Endothelial cell (in vitro differentiated cells): Measurements from ENCODE around the gene UBA1. TPM values are rescaled to one million over a fixed set of nuclear protein-coding genes. Genes with fewer than 3 reads are reported as not detected.

Source experiments
- DNase-seq: peaks from one replicate; pipeline ENCODE4 v3.0.0; 2021; ENCODE audit warnings: low spot score
- H3K27ac Mint-ChIP-seq: one replicate; pipeline ENCODE4 v1.8.0; 2021; ENCODE audit warnings: mixed read lengths, inconsistent platforms; ENCODE audit not compliant: unreplicated experiment
- H3K27me3 Mint-ChIP-seq: one replicate; pipeline ENCODE4 v1.8.0; 2021; ENCODE audit warnings: mild to moderate bottlenecking, moderate library complexity, mixed read lengths, inconsistent platforms; ENCODE audit not compliant: unreplicated experiment
- H3K36me3 Mint-ChIP-seq: one replicate; pipeline ENCODE4 v1.8.0; 2021; ENCODE audit warnings: mild to moderate bottlenecking, low read depth, mixed read lengths, inconsistent platforms; ENCODE audit not compliant: unreplicated experiment
- H3K4me1 Mint-ChIP-seq: one replicate; pipeline ENCODE4 v1.8.0; 2021; ENCODE audit warnings: mild to moderate bottlenecking, mixed read lengths, inconsistent platforms; ENCODE audit not compliant: unreplicated experiment
- H3K4me3 Mint-ChIP-seq: one replicate; pipeline ENCODE4 v1.8.0; 2021; ENCODE audit warnings: mild to moderate bottlenecking, mixed read lengths, inconsistent platforms; ENCODE audit not compliant: unreplicated experiment
- H3K9me3 Mint-ChIP-seq: one replicate; pipeline ENCODE4 v1.8.0; 2021; ENCODE audit warnings: mixed read lengths, inconsistent platforms; ENCODE audit not compliant: unreplicated experiment
- total RNA-seq: library from RNA; stranded (reverse); fragmentation: NEBNext Ultra II Directional; extraction: Animal tissue kit (Norgen Biotek cat#: 25700); gene quantifications from one replicate; pipeline ENCODE4 v1.2.1, GENCODE V29; 2021; ENCODE audit not compliant: unreplicated experiment
- TF ChIP-seq, protein P1 (sequence below): fragments of 200-600 bp; sonication (generic); IDR thresholded peaks from one replicate; pipeline ENCODE4 v1.5.0; 2021; ENCODE audit warnings: antibody characterized with exemption; ENCODE audit not compliant: unreplicated experiment

The UBA1 gene
- total RNA-seq, 1 donor from 2014 or later = 246 TPM

DNA sequence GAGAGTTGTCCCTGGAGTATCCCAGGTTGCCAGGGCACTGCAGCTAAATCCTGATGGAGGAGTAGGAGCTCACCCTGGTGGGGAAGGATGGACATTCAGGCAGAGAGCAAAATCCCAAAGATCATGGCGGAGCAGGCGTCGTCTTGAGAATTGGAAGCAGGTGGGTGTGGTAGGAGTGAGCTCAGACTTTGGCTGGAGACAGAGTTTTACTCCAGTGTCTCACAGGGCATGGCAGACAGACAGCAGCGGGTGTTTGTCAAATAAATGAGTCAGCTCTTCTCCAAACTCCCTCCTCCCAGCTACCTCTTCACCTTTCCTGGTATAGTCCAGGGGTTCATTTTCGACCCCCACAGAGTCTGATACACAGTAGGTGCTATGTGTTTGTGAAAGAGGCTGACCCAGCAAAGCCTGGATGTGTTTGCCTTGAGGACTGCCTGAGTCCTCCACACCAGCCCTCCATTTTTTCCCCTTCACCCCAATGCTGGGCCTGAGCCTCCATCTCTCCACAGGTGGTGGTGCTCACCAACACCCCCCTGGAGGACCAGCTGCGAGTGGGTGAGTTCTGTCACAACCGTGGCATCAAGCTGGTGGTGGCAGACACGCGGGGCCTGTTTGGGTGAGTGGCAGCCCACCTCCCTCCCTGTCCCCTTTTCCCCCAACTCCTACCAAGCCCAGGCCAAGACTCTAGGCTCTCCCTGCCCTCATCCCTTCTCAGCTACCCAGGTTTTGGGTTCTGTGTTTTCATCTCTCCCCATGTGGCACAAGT lies 6.9 kb downstream of the UBA1 start:
- TF ChIP-seq, protein P1, sequence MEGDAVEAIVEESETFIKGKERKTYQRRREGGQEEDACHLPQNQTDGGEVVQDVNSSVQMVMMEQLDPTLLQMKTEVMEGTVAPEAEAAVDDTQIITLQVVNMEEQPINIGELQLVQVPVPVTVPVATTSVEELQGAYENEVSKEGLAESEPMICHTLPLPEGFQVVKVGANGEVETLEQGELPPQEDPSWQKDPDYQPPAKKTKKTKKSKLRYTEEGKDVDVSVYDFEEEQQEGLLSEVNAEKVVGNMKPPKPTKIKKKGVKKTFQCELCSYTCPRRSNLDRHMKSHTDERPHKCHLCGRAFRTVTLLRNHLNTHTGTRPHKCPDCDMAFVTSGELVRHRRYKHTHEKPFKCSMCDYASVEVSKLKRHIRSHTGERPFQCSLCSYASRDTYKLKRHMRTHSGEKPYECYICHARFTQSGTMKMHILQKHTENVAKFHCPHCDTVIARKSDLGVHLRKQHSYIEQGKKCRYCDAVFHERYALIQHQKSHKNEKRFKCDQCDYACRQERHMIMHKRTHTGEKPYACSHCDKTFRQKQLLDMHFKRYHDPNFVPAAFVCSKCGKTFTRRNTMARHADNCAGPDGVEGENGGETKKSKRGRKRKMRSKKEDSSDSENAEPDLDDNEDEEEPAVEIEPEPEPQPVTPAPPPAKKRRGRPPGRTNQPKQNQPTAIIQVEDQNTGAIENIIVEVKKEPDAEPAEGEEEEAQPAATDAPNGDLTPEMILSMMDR = no peak
- Mint-ChIP-seq H3K36me3 (peaks cover 26% of the 10 kb centered on the region), H3K4me3 (no peak overlapping the region), H3K27ac (no peak overlapping the region), H3K27me3 (peaks cover 3% of the 10 kb centered on the region), H3K4me1 (peaks cover 12% of the 10 kb centered on the region), H3K9me3 (no peaks in the 10 kb centered on the region)
- no peak for DNase-seq

DNA sequence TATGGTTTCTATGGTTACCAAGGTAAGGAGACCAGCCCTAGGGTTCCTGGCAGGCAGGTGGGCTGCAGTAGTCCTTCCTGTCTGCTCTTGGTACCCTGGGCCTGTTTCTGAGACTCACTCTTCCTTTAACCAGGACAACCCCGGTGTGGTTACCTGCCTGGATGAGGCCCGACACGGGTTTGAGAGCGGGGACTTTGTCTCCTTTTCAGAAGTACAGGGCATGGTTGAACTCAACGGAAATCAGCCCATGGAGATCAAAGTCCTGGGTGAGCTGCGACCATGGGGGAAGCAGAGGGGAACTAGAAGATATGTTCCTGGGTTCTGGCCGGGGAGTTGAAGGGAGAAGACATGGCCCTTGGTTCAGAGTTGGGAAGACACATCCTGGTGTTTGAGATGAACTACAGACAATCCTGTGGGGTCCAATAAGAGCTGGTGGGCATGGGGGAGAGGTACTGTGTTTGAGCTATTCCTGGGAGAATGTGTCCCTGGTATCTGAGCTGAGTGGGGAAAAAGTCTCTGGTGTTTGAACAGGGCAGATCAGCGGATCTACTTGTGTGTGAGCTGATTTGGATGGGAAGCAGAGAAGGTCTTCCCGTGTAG lies 7.8 kb downstream of the UBA1 start:
- H3K27ac Mint-ChIP-seq = no peak overlapping the region
- peaks cover 19% of the 10 kb centered on the region for H3K36me3 Mint-ChIP-seq
- DNase-seq = no peak
- H3K27me3 Mint-ChIP-seq = peaks cover 1% of the 10 kb centered on the region
- H3K4me3 Mint-ChIP-seq = no peak overlapping the region
- H3K4me1 Mint-ChIP-seq = peaks cover 3% of the 10 kb centered on the region
- no peaks in the 10 kb centered on the region for H3K9me3 Mint-ChIP-seq
- TF ChIP-seq, protein P1 = no peak

DNA sequence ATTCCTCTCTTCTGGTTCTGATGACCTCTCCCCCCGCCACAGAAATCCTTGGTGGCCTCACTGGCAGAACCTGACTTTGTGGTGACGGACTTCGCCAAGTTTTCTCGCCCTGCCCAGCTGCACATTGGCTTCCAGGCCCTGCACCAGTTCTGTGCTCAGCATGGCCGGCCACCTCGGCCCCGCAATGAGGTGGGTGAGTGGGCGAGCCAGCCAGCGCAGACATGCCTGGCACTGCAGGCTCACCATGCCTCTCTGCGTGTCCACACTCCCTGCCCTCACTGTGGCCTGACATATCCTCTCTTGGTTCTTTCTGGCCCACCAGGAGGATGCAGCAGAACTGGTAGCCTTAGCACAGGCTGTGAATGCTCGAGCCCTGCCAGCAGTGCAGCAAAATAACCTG lies 8.7 kb downstream of the UBA1 start:
- Mint-ChIP-seq H3K36me3 (peaks cover 25% of the 10 kb centered on the region), H3K4me1 (no peaks in the 10 kb centered on the region), H3K4me3 (no peak overlapping the region), H3K27me3 (peaks cover 1% of the 10 kb centered on the region), H3K27ac (no peak overlapping the region), H3K9me3 (no peaks in the 10 kb centered on the region)
- TF ChIP-seq, protein P1 = no peak
- no peak for DNase-seq

DNA sequence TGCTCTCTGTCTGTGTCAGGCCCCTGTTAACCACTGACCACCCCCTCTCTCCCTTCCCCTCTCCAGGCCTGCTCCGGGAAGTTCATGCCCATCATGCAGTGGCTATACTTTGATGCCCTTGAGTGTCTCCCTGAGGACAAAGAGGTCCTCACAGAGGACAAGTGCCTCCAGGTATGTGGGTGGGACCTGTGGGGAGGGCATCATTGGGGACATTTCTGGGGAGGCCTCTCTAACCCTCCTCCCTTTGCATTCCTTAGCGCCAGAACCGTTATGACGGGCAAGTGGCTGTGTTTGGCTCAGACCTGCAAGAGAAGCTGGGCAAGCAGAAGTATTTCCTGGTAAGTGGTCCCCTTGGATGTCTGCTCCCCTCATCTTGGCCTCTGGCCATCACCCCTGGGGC lies 9.2 kb downstream of the UBA1 start:
- TF ChIP-seq, protein P1 = no peak
- Mint-ChIP-seq H3K27ac (no peak overlapping the region), H3K36me3 (peaks cover 26% of the 10 kb centered on the region), H3K27me3 (peaks cover 1% of the 10 kb centered on the region), H3K4me1 (no peaks in the 10 kb centered on the region), H3K9me3 (no peaks in the 10 kb centered on the region), H3K4me3 (no peak overlapping the region)
- no peak for DNase-seq

DNA sequence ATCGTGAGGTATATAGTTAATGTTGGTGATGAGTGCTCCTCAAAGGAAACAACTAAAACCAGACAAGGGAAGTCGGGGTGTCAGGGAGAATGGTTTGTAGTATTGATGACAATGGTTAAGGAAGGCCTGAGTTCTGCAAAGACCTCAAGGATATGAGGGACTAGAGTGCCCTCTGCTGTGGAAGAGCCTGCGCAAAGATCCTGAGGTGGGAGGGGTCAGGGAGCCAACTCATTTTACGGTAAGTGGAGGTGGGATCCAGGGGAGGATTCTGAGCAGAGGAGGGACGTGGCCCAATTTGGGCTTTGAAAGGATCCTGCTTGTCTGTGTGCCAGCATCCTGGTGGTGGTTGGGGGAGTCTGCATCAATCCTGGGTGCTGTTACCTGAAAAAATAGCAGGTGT lies 11.3 kb downstream of the UBA1 start:
- H3K9me3 Mint-ChIP-seq = no peaks in the 10 kb centered on the region
- H3K27me3 Mint-ChIP-seq = peaks cover 1% of the 10 kb centered on the region
- TF ChIP-seq, protein P1 = no peak
- H3K27ac Mint-ChIP-seq = peak overlapping the region; percentile 38
- H3K36me3 Mint-ChIP-seq = peaks cover 30% of the 10 kb centered on the region
- H3K4me1 Mint-ChIP-seq = no peaks in the 10 kb centered on the region
- H3K4me3 Mint-ChIP-seq = no peak overlapping the region
- DNase-seq = no peak
